Stimulated activated effector memory CD8-positive, alpha-beta T cell treated with anti-CD3 and anti-CD28 coated beads, Interleukin-12 subunit alpha, Interleukin-12 subunit beta, amount 100 ng/mL, for 72 hours (primary cell): Measurements from ENCODE around the gene PITPNM2.
"Not testable (repeated sequence)": the region's sequence is repeated elsewhere in the genome, so short reads cannot be mapped to it uniquely, and the experiment has no call there.

ENCODE experiments used
- ATAC-seq: fragments of 150-1000 bp; cut with Tn5 transposase; 2 replicates; pipeline ENCODE4 v1.10.0; 2021
- DNase-seq, 2 donors: peaks; one replicate each; pipeline ENCODE4 v3.0.0; 2021 to 2022; ENCODE audit warnings: low spot score in 2 of 2
- H3K27ac Mint-ChIP-seq: one replicate; pipeline ENCODE4 v1.8.0; 2022; ENCODE audit warnings: mild to moderate bottlenecking, mixed read lengths
- H3K36me3 Mint-ChIP-seq: one replicate; pipeline ENCODE4 v1.8.0; 2022; ENCODE audit warnings: mild to moderate bottlenecking, mixed read lengths
- H3K4me1 Mint-ChIP-seq: one replicate; pipeline ENCODE4 v1.8.0; 2022; ENCODE audit warnings: mixed read lengths
- H3K4me3 Mint-ChIP-seq: one replicate; pipeline ENCODE4 v1.8.0; 2022; ENCODE audit warnings: mild to moderate bottlenecking, mixed read lengths
- H3K9me3 Mint-ChIP-seq: one replicate; pipeline ENCODE4 v1.8.0; 2022; ENCODE audit warnings: mixed read lengths

PITPNM2 gene

GRCh38 chr12:123115409-123116121 is 35.3 kb downstream of the PITPNM2 start:
- Mint-ChIP-seq H3K27ac (no peak overlapping the region), H3K4me1 (peaks cover 15% of the 10 kb centered on the region), H3K36me3 (no peaks in the 10 kb centered on the region), H3K9me3 (no peaks in the 10 kb centered on the region), H3K4me3 (no peak overlapping the region)
- DNase-seq (no peak), ATAC-seq (no peak)

DNA sequence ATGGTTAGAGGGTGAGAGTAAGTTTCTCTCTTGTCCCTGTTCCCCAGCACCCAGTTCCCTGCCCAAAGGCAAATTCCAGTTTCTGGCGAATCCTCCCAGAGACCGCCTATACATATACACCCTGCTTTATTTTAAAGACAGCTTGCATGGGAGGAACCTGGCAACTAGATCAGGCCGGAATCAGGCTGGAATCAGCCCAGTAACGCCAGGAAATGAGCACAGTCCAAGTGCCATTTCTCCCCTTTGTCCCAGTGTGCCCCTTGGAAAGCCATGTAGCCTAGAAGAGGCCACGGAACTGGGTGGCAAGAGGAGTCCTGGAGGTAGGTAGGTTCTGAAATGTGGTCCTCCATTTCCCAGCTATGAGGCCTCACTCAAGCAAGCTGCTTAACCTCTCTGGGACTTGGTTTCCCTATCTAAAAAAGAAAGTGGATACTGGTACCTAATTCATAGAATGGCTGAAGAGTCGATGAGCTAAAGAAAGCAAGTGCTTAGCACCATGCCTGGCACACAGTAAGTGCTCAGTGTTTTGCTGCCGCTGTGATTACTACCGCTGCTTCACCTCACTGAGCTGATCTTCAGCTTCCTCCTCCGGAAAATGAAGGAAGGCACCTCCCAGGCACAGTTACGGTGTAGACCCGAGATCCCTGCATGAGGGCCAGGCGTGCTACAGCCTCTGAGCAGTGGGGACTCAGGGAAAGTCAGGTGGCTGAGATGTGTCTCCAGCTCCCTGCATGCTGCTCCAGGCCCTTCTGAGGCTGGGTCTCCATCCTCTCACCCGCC is 36.4 kb downstream of the PITPNM2 start:
- DNase-seq (no peak), ATAC-seq (no peak)
- Mint-ChIP-seq H3K27ac (no peak overlapping the region), H3K4me1 (peaks cover 12% of the 10 kb centered on the region), H3K4me3 (no peak overlapping the region), H3K36me3 (no peaks in the 10 kb centered on the region), H3K9me3 (no peaks in the 10 kb centered on the region)

DNA sequence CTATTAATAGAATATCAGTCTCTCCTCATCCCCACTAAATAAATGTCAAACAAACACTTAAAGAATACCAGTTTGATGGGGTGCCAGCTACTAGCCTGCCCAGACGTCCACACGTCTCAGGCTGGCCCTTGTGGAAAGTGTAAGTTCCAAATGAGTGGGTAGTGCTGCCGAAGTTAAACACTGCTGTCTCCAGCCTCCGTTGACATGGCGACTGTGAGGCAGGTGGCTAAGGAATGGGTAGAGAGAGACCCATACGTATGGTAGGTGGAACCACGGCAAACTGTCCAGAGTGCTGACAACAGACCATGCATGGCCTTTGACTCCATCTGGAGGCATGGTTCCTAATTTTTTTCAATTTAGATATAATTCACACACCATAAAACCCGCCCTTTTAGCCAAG is 37.9 kb downstream of the PITPNM2 start:
- no peak for ATAC-seq
- peaks cover 13% of the 10 kb centered on the region for H3K4me1 Mint-ChIP-seq
- H3K36me3 Mint-ChIP-seq = no peaks in the 10 kb centered on the region
- no peaks in the 10 kb centered on the region for H3K9me3 Mint-ChIP-seq
- DNase-seq = no peak
- H3K27ac Mint-ChIP-seq = no peak overlapping the region
- H3K4me3 Mint-ChIP-seq = no peak overlapping the region

GRCh38 chr12:123111498-123112165 is 39.3 kb downstream of the PITPNM2 start:
- Mint-ChIP-seq H3K36me3 (peaks cover 5% of the 10 kb centered on the region), H3K27ac (no peak overlapping the region), H3K4me1 (peaks cover 27% of the 10 kb centered on the region), H3K4me3 (peak overlapping the region; percentile 18), H3K9me3 (no peaks in the 10 kb centered on the region)
- ATAC-seq = peak; percentile 67
- peak in 1 of 2 donors; percentile 56 for DNase-seq

DNA sequence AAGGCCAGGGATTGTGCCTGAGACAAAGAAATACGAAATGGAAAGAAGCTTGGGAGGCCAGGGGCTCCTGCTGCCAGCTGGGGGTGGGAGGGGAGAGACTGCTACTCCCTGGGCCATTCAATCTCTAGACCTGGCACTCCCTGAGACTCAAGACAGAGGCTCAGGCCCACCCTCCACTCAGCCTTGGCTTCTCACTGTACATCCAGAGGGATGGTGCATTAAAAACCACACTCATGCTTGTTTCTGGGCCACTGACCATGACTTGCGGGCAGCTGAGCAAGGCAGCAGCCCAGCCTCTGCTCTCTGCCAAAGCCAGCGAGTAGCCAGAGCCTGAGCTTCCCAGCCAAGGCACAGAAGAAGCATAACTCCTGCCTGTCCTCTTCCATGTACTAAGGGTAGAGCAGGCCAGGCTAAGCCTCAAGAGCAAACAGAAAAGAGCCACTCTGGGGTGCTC is 41.5 kb downstream of the PITPNM2 start:
- Mint-ChIP-seq H3K9me3 (no peaks in the 10 kb centered on the region), H3K36me3 (peaks cover 5% of the 10 kb centered on the region), H3K4me1 (peaks cover 39% of the 10 kb centered on the region), H3K4me3 (no peak overlapping the region), H3K27ac (no peak overlapping the region)
- no peak for ATAC-seq
- no peak for DNase-seq

GRCh38 chr12:123108682-123109066 is 42.2 kb downstream of the PITPNM2 start:
- no peak for DNase-seq
- peak overlapping the region; percentile 96 for H3K27ac Mint-ChIP-seq
- H3K9me3 Mint-ChIP-seq = no peaks in the 10 kb centered on the region
- no peak for ATAC-seq
- H3K4me3 Mint-ChIP-seq = no peak overlapping the region
- peaks cover 5% of the 10 kb centered on the region for H3K36me3 Mint-ChIP-seq
- peaks cover 39% of the 10 kb centered on the region for H3K4me1 Mint-ChIP-seq

DNA sequence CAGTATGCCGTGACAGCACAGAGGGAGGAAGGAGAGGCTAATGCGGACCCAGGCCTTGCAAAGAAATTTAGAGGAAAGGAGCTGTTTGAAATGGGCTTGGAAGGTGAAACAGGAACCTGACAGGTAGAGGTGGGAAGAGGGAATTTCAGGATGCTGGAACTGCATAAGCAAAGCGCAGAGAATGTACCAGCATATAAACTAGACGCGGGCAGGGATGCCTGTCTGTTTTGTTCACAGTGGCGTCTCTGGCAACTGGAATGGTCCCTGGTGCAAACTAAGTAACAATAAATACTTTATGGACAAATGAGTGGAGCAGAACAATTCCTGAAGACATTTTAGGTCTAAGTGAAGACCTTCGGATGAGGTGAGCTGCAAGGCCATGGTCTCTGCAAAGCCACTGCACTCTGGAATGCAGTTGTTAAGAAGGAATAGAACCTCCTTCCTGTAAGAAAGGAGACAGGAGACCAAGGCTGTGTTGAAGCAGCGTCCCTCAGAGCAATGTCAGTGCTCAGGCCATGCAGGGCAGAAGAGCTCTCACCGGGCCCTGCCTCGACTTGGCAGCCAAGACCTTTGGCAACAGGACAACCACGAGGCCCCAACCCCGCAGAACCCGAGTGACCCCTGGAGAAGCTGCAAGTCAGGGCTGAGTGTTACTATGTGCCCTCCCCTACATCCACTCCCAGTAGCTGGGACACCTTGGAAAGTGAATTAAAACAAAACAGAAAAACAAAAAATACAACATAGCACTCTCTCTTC is 42.8 kb downstream of the PITPNM2 start:
- ATAC-seq = no peak
- Mint-ChIP-seq H3K9me3 (no peaks in the 10 kb centered on the region), H3K36me3 (peaks cover 5% of the 10 kb centered on the region), H3K4me3 (peak overlapping the region; percentile 44), H3K27ac (peak overlapping the region; percentile 96), H3K4me1 (peaks cover 39% of the 10 kb centered on the region)
- DNase-seq = no peak

DNA sequence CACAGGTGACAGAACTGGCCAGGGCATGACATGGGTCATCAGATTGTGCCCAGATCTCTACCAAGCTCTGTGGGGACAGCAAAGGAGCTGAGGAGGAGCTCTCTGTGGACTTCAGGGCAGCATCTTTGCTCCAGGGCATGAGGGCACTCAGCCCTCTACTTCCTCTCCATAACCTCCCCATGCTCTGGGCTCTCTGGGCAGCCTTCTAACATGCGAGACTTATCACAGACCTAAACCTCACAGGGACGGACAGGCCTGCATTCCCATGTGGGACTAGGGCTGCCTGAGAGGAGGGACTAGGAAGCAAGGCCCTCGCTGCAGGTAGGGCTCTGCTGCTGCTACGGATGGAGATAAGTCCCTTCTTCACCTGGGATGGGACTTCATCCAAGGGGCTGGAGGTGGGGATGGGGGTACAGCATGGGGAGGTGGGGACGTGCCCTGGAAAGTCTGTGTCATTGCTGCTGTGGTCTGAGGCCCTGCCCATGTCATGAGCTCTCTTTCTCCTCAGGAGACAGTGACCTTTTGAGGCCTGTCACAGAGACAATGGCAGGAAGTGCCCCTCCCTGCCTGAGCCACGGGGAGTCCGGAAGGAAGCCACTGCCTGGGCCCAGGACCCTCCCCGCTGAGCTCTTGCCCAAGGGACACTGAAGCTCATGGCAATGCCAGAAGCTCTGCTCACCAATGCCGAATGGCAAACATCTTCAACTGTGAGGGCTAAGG is 44.1 kb downstream of the PITPNM2 start:
- DNase-seq (peak; percentile 30 to 70), ATAC-seq (peak; percentile 91)
- H3K4me1 Mint-ChIP-seq = peaks cover 34% of the 10 kb centered on the region
- no peaks in the 10 kb centered on the region for H3K9me3 Mint-ChIP-seq
- peak overlapping the region; percentile 96 for H3K27ac Mint-ChIP-seq
- peak overlapping the region; percentile 44 for H3K4me3 Mint-ChIP-seq
- H3K36me3 Mint-ChIP-seq = peaks cover 5% of the 10 kb centered on the region

GRCh38 chr12:123105211-123105826 is 45.6 kb downstream of the PITPNM2 start:
- H3K4me1 Mint-ChIP-seq = peaks cover 26% of the 10 kb centered on the region
- H3K9me3 Mint-ChIP-seq = no peaks in the 10 kb centered on the region
- H3K27ac Mint-ChIP-seq = peak overlapping the region; percentile 96
- no peak for DNase-seq
- no peak for ATAC-seq
- H3K36me3 Mint-ChIP-seq = peaks cover 5% of the 10 kb centered on the region
- H3K4me3 Mint-ChIP-seq = no peak overlapping the region

DNA sequence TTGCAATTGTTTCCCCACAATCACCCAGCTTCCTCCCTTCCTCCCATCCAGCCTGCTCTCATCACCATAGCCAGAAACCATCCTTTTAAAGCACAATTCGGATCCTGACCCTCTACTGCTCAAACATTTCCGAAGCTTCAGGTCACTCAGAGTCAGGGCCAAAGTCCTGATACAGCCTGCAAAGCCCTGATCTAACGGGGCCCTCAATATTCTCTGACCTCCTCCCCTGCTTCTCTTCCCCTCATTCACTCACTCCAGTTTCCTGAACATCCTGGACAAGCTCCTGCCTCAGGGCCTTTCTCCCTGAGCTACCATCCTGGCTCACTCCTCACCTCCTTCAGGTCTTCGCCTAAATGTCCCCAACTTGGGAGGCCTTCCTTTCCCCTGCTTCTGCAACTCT is 46.1 kb downstream of the PITPNM2 start:
- Mint-ChIP-seq H3K36me3 (peaks cover 5% of the 10 kb centered on the region), H3K9me3 (no peaks in the 10 kb centered on the region), H3K4me1 (peaks cover 26% of the 10 kb centered on the region), H3K27ac (peak overlapping the region; percentile 96), H3K4me3 (no peak overlapping the region)
- DNase-seq (no peak), ATAC-seq (no peak)

GRCh38 chr12:123104094-123104493 is 46.8 kb downstream of the PITPNM2 start:
- not testable (repeated sequence) for ATAC-seq, H3K9me3 Mint-ChIP-seq, H3K4me3 Mint-ChIP-seq, H3K36me3 Mint-ChIP-seq, DNase-seq
- Mint-ChIP-seq H3K27ac (peak overlapping the region; percentile 0), H3K4me1 (peaks cover 26% of the 10 kb centered on the region)

DNA sequence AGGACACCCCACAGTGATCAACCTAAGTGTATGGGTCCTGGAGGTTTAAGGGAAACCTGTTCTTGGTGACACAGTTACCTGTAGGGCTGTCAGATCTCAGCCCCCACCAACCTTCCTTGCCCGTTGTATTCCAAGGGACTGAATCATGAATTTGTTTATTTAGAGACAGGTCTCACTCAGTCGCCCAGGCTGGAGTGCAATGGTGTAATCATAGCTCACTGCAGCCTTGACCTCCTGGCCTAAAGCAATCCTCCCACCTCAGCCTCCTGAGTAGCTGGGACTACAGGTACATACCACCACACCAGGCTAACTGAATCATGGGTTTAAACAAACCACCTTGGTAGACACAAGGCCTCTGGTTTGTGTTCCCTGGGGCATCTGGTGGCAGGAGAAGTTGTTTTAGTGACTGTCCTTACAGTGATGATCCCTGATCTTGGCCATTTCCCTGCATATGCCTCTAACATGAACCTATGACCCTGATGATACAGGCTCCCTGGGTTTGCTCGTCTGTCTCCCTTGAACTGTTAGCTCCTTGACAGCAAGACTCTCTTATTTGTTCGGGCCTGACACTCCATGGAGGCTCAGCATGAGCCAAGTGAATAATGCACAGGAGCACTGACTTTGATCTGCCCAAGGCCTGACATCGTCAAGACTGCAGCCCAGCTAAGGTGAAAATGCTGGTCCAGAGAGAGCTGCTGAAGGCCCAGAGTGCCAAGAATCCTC is 47.9 kb downstream of the PITPNM2 start:
- Mint-ChIP-seq H3K36me3 (peaks cover 5% of the 10 kb centered on the region), H3K4me1 (peaks cover 25% of the 10 kb centered on the region), H3K4me3 (no peak overlapping the region), H3K27ac (peak overlapping the region; percentile 34), H3K9me3 (no peaks in the 10 kb centered on the region)
- ATAC-seq (no peak), DNase-seq (no peak)

DNA sequence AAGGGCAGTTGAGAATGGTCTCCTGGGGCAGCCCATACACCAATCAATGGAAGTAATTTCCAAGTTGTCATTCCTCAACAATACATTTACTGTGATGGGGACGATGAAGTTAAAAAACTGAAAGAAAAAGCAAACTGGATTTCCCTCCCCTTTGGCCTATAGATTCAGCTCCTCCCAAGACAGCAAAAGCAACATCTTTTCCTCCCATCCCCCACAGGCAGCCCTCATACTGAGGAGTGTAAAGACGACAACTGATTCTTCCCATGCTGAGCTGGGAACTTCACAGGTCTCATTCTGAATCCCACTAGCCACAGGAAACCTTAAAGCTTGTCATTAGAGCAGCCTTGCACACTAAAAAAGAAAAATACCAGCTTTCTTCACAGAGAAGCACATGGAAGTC is 48.5 kb downstream of the PITPNM2 start:
- Mint-ChIP-seq H3K4me1 (peaks cover 20% of the 10 kb centered on the region), H3K27ac (peak overlapping the region; percentile 34), H3K9me3 (no peaks in the 10 kb centered on the region), H3K4me3 (no peak overlapping the region), H3K36me3 (no peaks in the 10 kb centered on the region)
- DNase-seq = no peak
- ATAC-seq = no peak

DNA sequence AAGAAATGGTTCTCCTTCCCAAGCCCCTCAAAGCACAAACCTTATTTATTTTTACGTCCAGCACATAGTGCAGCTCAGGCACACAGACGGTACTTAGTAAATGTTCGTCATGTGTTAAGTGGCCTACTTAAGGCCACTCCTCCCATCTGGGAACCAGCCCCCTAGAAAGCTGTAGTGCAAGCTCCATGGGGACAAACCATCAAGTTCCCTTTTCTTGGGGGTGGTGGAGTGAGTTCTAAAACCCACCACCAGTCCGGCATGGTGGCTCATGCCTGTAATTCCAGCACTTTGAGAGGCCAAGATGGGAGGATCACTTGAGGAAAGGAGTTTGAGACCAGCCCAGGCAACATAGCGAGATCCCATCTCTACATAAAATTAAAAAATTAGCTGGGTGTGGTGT is 49.4 kb downstream of the PITPNM2 start:
- ATAC-seq (no peak), DNase-seq (no peak)
- no peaks in the 10 kb centered on the region for H3K36me3 Mint-ChIP-seq
- H3K9me3 Mint-ChIP-seq = no peaks in the 10 kb centered on the region
- peaks cover 11% of the 10 kb centered on the region for H3K4me1 Mint-ChIP-seq
- H3K4me3 Mint-ChIP-seq = no peak overlapping the region
- no peak overlapping the region for H3K27ac Mint-ChIP-seq
